ENCODE data around the gene SNX18.

The SNX18 gene

DNA sequence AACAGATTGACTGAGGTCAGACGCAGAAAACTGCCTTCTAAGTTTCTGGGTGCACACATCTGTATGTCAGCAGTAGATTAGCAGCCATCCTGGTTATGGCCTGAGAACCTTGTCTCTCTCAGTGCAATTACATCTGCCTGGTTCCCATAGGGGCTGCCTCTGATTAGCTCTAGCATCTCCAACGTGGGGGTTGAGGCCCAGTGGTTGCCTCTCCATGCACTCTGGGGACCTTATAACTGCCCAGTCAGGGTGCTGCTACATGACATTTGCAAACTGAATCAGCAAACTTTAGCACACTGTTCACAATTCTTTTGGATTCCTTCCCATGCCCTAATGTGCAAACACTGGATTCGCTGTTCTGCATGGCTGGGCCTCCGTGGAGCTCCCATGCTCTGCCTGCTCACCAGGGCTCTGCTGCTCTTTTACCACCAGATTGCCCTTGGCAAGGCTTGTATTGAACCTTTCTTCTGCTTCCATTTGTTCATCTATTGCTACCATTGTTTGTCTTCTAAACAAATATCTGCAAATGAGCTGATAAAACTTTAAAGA, 36.2 kb downstream of the SNX18 start:
- no peak overlapping the region for H3K4me3 ChIP-seq (ENCODE audit: low read depth, low read length)
- no peaks in the 10 kb centered on the region for H3K79me2 ChIP-seq
- no peak overlapping the region for H3K9ac ChIP-seq
- no peaks in the 10 kb centered on the region for H3K9me3 ChIP-seq (ENCODE audit: control insufficient read depth, low read length)
- no peaks in the 10 kb centered on the region for H3K4me1 ChIP-seq
- no peak overlapping the region for H2AFZ ChIP-seq
- H3K27me3 ChIP-seq (ENCODE audit: control insufficient read depth, insufficient read depth, low read length) = no peaks in the 10 kb centered on the region
- no peak overlapping the region for H3K4me2 ChIP-seq (ENCODE audit: low read length)
- no peak overlapping the region for H3K27ac ChIP-seq
- H3K36me3 ChIP-seq (ENCODE audit: control insufficient read depth, insufficient read depth, low read length) = no peaks in the 10 kb centered on the region
- TF ChIP-seq, protein P1, sequence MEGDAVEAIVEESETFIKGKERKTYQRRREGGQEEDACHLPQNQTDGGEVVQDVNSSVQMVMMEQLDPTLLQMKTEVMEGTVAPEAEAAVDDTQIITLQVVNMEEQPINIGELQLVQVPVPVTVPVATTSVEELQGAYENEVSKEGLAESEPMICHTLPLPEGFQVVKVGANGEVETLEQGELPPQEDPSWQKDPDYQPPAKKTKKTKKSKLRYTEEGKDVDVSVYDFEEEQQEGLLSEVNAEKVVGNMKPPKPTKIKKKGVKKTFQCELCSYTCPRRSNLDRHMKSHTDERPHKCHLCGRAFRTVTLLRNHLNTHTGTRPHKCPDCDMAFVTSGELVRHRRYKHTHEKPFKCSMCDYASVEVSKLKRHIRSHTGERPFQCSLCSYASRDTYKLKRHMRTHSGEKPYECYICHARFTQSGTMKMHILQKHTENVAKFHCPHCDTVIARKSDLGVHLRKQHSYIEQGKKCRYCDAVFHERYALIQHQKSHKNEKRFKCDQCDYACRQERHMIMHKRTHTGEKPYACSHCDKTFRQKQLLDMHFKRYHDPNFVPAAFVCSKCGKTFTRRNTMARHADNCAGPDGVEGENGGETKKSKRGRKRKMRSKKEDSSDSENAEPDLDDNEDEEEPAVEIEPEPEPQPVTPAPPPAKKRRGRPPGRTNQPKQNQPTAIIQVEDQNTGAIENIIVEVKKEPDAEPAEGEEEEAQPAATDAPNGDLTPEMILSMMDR (IDR thresholded peaks at IDR 0.05) = no peak

DNA sequence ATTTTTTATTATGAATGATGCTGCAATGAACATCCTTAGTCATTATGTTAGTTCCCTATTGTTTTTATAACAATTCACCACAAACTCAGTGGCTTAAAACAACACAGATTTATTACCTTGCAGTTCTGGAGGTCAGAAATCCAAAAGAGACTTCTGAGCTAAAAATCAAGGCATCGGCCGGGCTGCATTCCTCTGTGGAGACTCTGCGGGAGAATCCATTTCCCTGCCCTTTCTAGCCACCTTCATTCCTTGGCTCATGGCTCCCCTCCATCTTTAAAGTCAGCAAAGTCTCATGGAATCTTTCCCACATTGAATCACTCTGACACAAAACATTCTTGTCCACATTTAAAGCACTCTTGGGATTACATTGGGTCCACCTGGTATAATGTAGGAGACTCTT, 38.6 kb downstream of the SNX18 start:
- H3K9me3 ChIP-seq (ENCODE audit: control insufficient read depth, low read length) = no peaks in the 10 kb centered on the region
- H3K4me1 ChIP-seq = no peaks in the 10 kb centered on the region
- no peak overlapping the region for H3K4me3 ChIP-seq (ENCODE audit: low read depth, low read length)
- no peaks in the 10 kb centered on the region for H3K79me2 ChIP-seq
- TF ChIP-seq, protein P1 (IDR thresholded peaks at IDR 0.05) = no peak
- H2AFZ ChIP-seq = no peak overlapping the region
- H3K4me2 ChIP-seq (ENCODE audit: low read length) = no peak overlapping the region
- no peaks in the 10 kb centered on the region for H3K36me3 ChIP-seq (ENCODE audit: control insufficient read depth, insufficient read depth, low read length)
- H3K9ac ChIP-seq = no peak overlapping the region
- no peak overlapping the region for H3K27ac ChIP-seq
- H3K27me3 ChIP-seq (ENCODE audit: control insufficient read depth, insufficient read depth, low read length) = no peaks in the 10 kb centered on the region

DNA sequence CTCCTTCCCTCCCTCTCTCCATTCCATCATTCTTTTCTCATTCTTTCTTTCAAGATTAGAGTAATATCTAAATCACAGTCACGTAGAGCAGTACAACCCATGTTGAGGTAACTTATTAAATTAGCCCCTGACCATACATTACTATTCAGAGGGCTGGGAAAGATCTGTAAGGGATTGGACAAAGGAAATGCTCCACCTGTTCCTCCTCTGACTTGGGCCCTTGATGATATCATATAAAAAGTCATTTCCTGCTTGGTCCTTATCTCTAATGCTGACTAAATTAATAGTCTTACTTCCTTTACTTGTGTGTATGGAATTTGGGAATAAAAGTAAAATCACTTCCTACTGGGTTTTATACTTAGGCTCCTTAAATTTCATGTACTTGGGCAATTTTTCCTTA, 40.8 kb downstream of the SNX18 start:
- H3K4me1 ChIP-seq = no peaks in the 10 kb centered on the region
- no peak overlapping the region for H3K4me2 ChIP-seq (ENCODE audit: low read length)
- no peak overlapping the region for H3K27ac ChIP-seq
- H3K9me3 ChIP-seq (ENCODE audit: control insufficient read depth, low read length) = no peaks in the 10 kb centered on the region
- H3K27me3 ChIP-seq (ENCODE audit: control insufficient read depth, insufficient read depth, low read length) = no peaks in the 10 kb centered on the region
- H3K4me3 ChIP-seq (ENCODE audit: low read depth, low read length) = no peak overlapping the region
- no peak overlapping the region for H2AFZ ChIP-seq
- no peaks in the 10 kb centered on the region for H3K79me2 ChIP-seq
- no peaks in the 10 kb centered on the region for H3K36me3 ChIP-seq (ENCODE audit: control insufficient read depth, insufficient read depth, low read length)
- H3K9ac ChIP-seq = no peak overlapping the region
- TF ChIP-seq, protein P1 (IDR thresholded peaks at IDR 0.05) = no peak

DNA sequence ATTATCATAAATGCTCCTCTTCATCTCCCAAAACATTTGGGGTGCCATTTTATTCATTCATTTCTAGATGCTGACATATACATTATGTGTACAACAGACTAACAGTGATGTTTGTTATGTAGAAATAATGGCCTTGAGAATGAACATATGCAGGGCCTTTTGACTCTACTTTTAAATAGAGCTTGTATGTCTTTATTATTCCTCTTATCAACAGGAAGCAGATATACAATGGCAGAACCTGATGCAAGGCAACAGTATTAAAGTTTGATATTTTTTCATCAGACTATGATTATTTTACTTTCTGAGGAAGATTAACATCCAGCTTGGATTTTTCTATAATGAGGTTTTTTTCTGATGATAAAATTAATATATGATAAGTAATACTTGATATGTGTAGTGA, 44.1 kb downstream of the SNX18 start:
- no peaks in the 10 kb centered on the region for H3K36me3 ChIP-seq (ENCODE audit: control insufficient read depth, insufficient read depth, low read length)
- H3K79me2 ChIP-seq = no peaks in the 10 kb centered on the region
- no peaks in the 10 kb centered on the region for H3K9me3 ChIP-seq (ENCODE audit: control insufficient read depth, low read length)
- no peak overlapping the region for H2AFZ ChIP-seq
- no peaks in the 10 kb centered on the region for H3K4me1 ChIP-seq
- H3K4me3 ChIP-seq (ENCODE audit: low read depth, low read length) = no peak overlapping the region
- H3K27ac ChIP-seq = no peak overlapping the region
- no peak overlapping the region for H3K4me2 ChIP-seq (ENCODE audit: low read length)
- no peak overlapping the region for H3K9ac ChIP-seq
- TF ChIP-seq, protein P1 (IDR thresholded peaks at IDR 0.05) = no peak
- no peaks in the 10 kb centered on the region for H3K27me3 ChIP-seq (ENCODE audit: control insufficient read depth, insufficient read depth, low read length)

DNA sequence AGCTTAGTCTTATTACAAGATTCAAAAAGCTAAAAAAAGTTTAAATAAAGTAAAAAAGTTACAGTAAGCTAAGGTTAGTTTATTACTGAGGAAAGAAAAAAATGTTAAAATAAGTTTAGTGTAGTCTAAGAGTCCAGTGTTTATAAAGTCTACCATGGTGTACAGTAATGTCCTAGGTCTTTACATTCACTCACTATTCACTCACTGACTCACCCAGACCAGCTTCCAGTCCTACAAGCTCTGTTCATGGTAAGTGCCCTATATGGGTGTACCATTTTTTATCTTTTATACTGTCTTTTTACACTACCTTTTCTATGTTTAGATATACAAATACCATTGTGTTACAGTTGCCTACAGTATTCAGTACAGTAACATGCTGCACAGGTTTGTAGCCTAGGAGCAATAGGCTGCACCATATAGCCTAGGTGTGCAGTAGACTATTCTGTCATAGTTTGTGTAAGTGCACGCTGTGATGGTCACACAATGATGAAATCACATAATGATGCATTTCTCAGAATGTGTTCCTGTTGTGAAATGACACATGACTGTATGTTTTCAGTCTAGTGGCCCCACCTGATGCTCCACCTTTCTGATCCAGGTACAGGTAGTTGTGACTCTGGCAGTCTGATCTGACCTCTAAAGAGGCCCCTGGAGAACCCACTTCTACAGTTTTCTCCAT, 45.7 kb downstream of the SNX18 start:
- H3K27me3 ChIP-seq (ENCODE audit: control insufficient read depth, insufficient read depth, low read length) = no peaks in the 10 kb centered on the region
- TF ChIP-seq, protein P1 (IDR thresholded peaks at IDR 0.05) = no peak
- no peak overlapping the region for H3K27ac ChIP-seq

More for the DNA sequence above, 45.7 kb downstream of the SNX18 start:
- H3K36me3 ChIP-seq (ENCODE audit: control insufficient read depth, insufficient read depth, low read length) = no peaks in the 10 kb centered on the region
- H2AFZ ChIP-seq = no peak overlapping the region
- no peak overlapping the region for H3K4me3 ChIP-seq (ENCODE audit: low read depth, low read length)
- H3K79me2 ChIP-seq = no peaks in the 10 kb centered on the region
- H3K9me3 ChIP-seq (ENCODE audit: control insufficient read depth, low read length) = no peaks in the 10 kb centered on the region
- H3K4me1 ChIP-seq = no peaks in the 10 kb centered on the region
- no peak overlapping the region for H3K4me2 ChIP-seq (ENCODE audit: low read length)
- no peak overlapping the region for H3K9ac ChIP-seq
